HCT116 (cell line): ENCODE results near the gene CCSER1. TPM values are rescaled to one million over a fixed set of nuclear protein-coding genes. Genes with fewer than 3 reads are reported as not detected.

Experiments
- ATAC-seq: fragments of 200-7000 bp; cut with Tn5 transposase; 2 replicates; pipeline ENCODE4 v1.9.1; 2020; ENCODE audit warnings: mild to moderate bottlenecking, moderate library complexity
- BruUV-seq: library from RNA; stranded (reverse); fragments of 400-500 nt; replicated peaks from 2 replicates; lab custom pipeline; 2021; lab: Mats Ljungman, UMichigan
- CTCF ChIA-PET: fragments of 300-600 bp; sonication (Branson Sonifier 250); formaldehyde crosslinking; loops from one replicate; lab custom pipeline; 2021; ENCODE audit warnings: antibody characterized with exemption; lab: Charles Lee
- POLR2A ChIA-PET: fragments of 300-600, 350-600 bp; sonication (Branson Sonifier 250); formaldehyde crosslinking; loops from one replicate; lab custom pipeline; 2021; ENCODE audit warnings: antibody characterized with exemption; lab: Charles Lee
- RAD21 ChIA-PET, 2 experiments: fragments of 300-600 bp; sonication (Branson Sonifier 250); formaldehyde crosslinking; loops; one replicate each; lab custom pipeline; 2023; ENCODE audit warnings: low total read pairs in 2 of 2; ENCODE audit not compliant: uncharacterized antibody in 2 of 2, unreplicated experiment in 2 of 2, low non-redundant PET in 1 of 2; lab: Charles Lee
- DNase-seq: peaks from one replicate; pipeline ENCODE4 v3.0.0-alpha.2; 2010; ENCODE audit warnings: low read depth, low spot score
- H2AFZ ChIP-seq: fragments of 200-600 bp; shearing (Covaris generic), sonication (generic); 2 replicates; pipeline ENCODE4 v1.6.1; 2017; ENCODE audit warnings: low read depth, mixed run types, mixed read lengths, antibody characterized with exemption, low read length; ENCODE audit not compliant: poor library complexity, severe bottlenecking
- H3K27ac ChIP-seq: 2 replicates; pipeline ENCODE4 v1.5.1; 2012; ENCODE audit warnings: low read depth, low read length
- H3K27me3 ChIP-seq: fragments of 200-600 bp; sonication (generic); 2 replicates; pipeline ENCODE4 v1.6.1; 2016; ENCODE audit warnings: mixed run types, low read length, mixed read lengths; ENCODE audit not compliant: insufficient read depth
- H3K36me3 ChIP-seq, 2 experiments: fragments of 200-500 bp in 1 of 2; fragments of 200-600 bp in 1 of 2; sonication (Bioruptor generic) in 1 of 2; sonication (generic) in 1 of 2; 2 replicates each; pipeline versions ENCODE4 v1.5.1 to v1.6.1; 2014 to 2016; ENCODE audit warnings: low read length in 2 of 2, inconsistent platforms in 1 of 2, mixed read lengths in 1 of 2, mixed run types in 1 of 2; ENCODE audit not compliant: insufficient read depth in 2 of 2, control insufficient read depth in 1 of 2
- H3K4me1 ChIP-seq, 2 experiments: fragments of 200-600 bp in 1 of 2; sonication (generic) in 1 of 2; 2 replicates each; pipeline versions ENCODE4 v1.5.1 to v1.6.1; 2012 to 2017; ENCODE audit warnings: low read length in 2 of 2, inconsistent platforms in 1 of 2, mild to moderate bottlenecking in 1 of 2, mixed read lengths in 1 of 2, mixed run types in 1 of 2, moderate library complexity in 1 of 2; ENCODE audit not compliant: insufficient read depth in 2 of 2, control insufficient read depth in 1 of 2
- H3K4me2 ChIP-seq: fragments of 200-600 bp; sonication (generic); 2 replicates; pipeline ENCODE4 v1.6.1; 2017; ENCODE audit warnings: mixed run types, low read length, mixed read lengths
- H3K4me3 ChIP-seq, 2 experiments: fragments of 200-600 bp in 1 of 2; sonication (generic) in 1 of 2; replicated peaks in 1 of 2; 2 replicates each; pipeline ENCODE4 v1.5.1; 2011 to 2016; ENCODE audit warnings: low read length in 2 of 2, control low read depth in 1 of 2, low read depth in 1 of 2, mild to moderate bottlenecking in 1 of 2, mixed read lengths in 1 of 2, mixed run types in 1 of 2
- H3K79me2 ChIP-seq: fragments of 200-600 bp; sonication (generic); 2 replicates; pipeline ENCODE4 v1.6.1; 2017; ENCODE audit warnings: mild to moderate bottlenecking, mixed run types, low read length, moderate library complexity, mixed read lengths; ENCODE audit not compliant: insufficient read depth
- H3K9ac ChIP-seq: fragments of 200-600 bp; sonication (generic); 2 replicates; pipeline ENCODE4 v1.6.1; 2016; ENCODE audit warnings: low read length, mixed read lengths
- H3K9me2 ChIP-seq: fragments of 200-600 bp; sonication (generic), shearing (Covaris generic); 2 replicates; pipeline ENCODE4 v1.6.1; 2017; ENCODE audit warnings: mixed run types, mild to moderate bottlenecking, moderate library complexity; ENCODE audit not compliant: insufficient read depth
- H3K9me3 ChIP-seq, 2 experiments: fragments of 200-500 bp in 1 of 2; fragments of 200-600 bp in 1 of 2; sonication (Bioruptor generic) in 1 of 2; sonication (generic) in 1 of 2; 2 replicates each; pipeline ENCODE4 v1.6.1; 2014 to 2017; ENCODE audit warnings: low read length in 2 of 2, mixed read lengths in 2 of 2, inconsistent platforms in 1 of 2, low read depth in 1 of 2, mild to moderate bottlenecking in 1 of 2, mixed run types in 1 of 2, moderate library complexity in 1 of 2; ENCODE audit not compliant: control insufficient read depth in 1 of 2, insufficient read depth in 1 of 2
- H4K20me1 ChIP-seq: fragments of 200-600 bp; sonication (generic), shearing (Covaris generic); 2 replicates; pipeline ENCODE4 v1.6.1; 2017; ENCODE audit warnings: mixed run types, mild to moderate bottlenecking, moderate library complexity; ENCODE audit not compliant: insufficient read depth
- ATF3 ChIP-seq: IDR thresholded peaks from 2 replicates; pipeline ENCODE4 v1.6.1; 2012
- CBX3 ChIP-seq: IDR thresholded peaks from 2 replicates; pipeline ENCODE4 v1.6.1; 2012; ENCODE audit warnings: low read depth
- CTCF ChIP-seq, 3 experiments: fragments of 200-600 bp in 1 of 3; sonication (generic) in 1 of 3; IDR thresholded peaks in 2 of 3; conservative IDR thresholded peaks in 1 of 3; 2 replicates each; pipeline ENCODE4 v1.5.1; 2012 to 2017; ENCODE audit warnings: low read depth in 2 of 3, low read length in 2 of 3, antibody characterized with exemption in 1 of 3, borderline replicate concordance in 1 of 3, control low read depth in 1 of 3, mild to moderate bottlenecking in 1 of 3, mixed read lengths in 1 of 3, mixed run types in 1 of 3, moderate library complexity in 1 of 3; ENCODE audit not compliant: insufficient read depth in 1 of 3
- EGR1 ChIP-seq: IDR thresholded peaks from 2 replicates; pipeline ENCODE4 v1.6.1; 2012; ENCODE audit warnings: low read depth
- EZH2 ChIP-seq: fragments of 200-600 bp; sonication (generic); IDR thresholded peaks from 2 replicates; pipeline ENCODE4 v1.6.1; 2017; ENCODE audit warnings: antibody characterized with exemption, mixed run types
- JUND ChIP-seq: IDR thresholded peaks from 2 replicates; pipeline ENCODE4 v1.6.1; 2012
- MAX ChIP-seq: IDR thresholded peaks from 2 replicates; pipeline ENCODE4 v1.6.1; 2012
- POLR2A ChIP-seq: IDR thresholded peaks from 2 replicates; pipeline ENCODE4 v1.7.0; 2011; ENCODE audit warnings: borderline replicate concordance; ENCODE audit not compliant: insufficient read depth, insufficient read length; ENCODE audit errors: extremely low read depth
- POLR2AphosphoS5 ChIP-seq: IDR thresholded peaks from 2 replicates; pipeline ENCODE4 v1.6.1; 2011; ENCODE audit warnings: mild to moderate bottlenecking, low read depth, low read length, moderate library complexity
- RAD21 ChIP-seq: IDR thresholded peaks from 2 replicates; pipeline ENCODE4 v1.6.1; 2012; ENCODE audit warnings: low read depth, mild to moderate bottlenecking
- SIN3A ChIP-seq: IDR thresholded peaks from 2 replicates; pipeline ENCODE4 v1.6.1; 2012; ENCODE audit warnings: low read depth
- SP1 ChIP-seq: IDR thresholded peaks from 2 replicates; pipeline ENCODE4 v1.6.1; 2012; ENCODE audit warnings: low read depth
- SRF ChIP-seq: IDR thresholded peaks from 2 replicates; pipeline ENCODE4 v1.6.1; 2012; ENCODE audit warnings: low read depth
- TCF7L2 ChIP-seq: IDR thresholded peaks from 2 replicates; pipeline ENCODE4 v1.7.0; 2011; ENCODE audit warnings: borderline replicate concordance, inconsistent platforms; ENCODE audit not compliant: insufficient read depth, insufficient read length; ENCODE audit errors: extremely low read depth
- YY1 ChIP-seq: IDR thresholded peaks from 2 replicates; pipeline ENCODE4 v1.6.1; 2011; ENCODE audit warnings: low read length, low read depth, moderate library complexity, mild to moderate bottlenecking; ENCODE audit not compliant: insufficient replicate concordance; ENCODE audit errors: extremely low read depth
- ZBTB33 ChIP-seq: IDR thresholded peaks from 2 replicates; pipeline ENCODE4 v1.6.1; 2011; ENCODE audit warnings: mild to moderate bottlenecking, low read length, moderate library complexity; ENCODE audit not compliant: insufficient replicate concordance; ENCODE audit errors: extremely low read depth
- ZFX ChIP-seq: fragments of 450-650 bp; IDR thresholded peaks from 2 replicates; pipeline ENCODE4 v1.6.1; 2017
- intact Hi-C: fragments of 100-400 bp; cut with micrococcal nuclease; formaldehyde crosslinking; loops from 2 replicates; pipeline ENCODE4 v1.10.0; 2022
- total RNA-seq: library from RNA; stranded (reverse); gene quantifications from one replicate; pipeline ENCODE4 v1.2.1, GENCODE V29; 2021; ENCODE audit not compliant: unreplicated experiment

CCSER1 gene
- total RNA-seq, 1 experiment from 2014 or later = 6.7 TPM

- POLR2A ChIA-PET = no interaction called here
Observed at GRCh38 chr4:91212211-91212610, 1085.0 kb downstream of the CCSER1 start.

More at GRCh38 chr4:91212211-91212610, 1085.0 kb downstream of the CCSER1 start:
- Histone ChIP-seq H3K9ac (no peak overlapping the region), H3K4me3 (no peak overlapping the region), H3K36me3 (no peaks in the 10 kb centered on the region), H2AFZ (no peak overlapping the region), H3K27me3 (no peaks in the 10 kb centered on the region), H3K4me2 (no peak overlapping the region), H3K4me1 (no peaks in the 10 kb centered on the region), H3K9me2 (no peaks in the 10 kb centered on the region), H3K27ac (no peak overlapping the region), H4K20me1 (no peaks in the 10 kb centered on the region), H3K79me2 (no peaks in the 10 kb centered on the region), H3K9me3 (no peaks in the 10 kb centered on the region)
- no peak for DNase-seq
- no TSS peak for BruUV-seq
- no peak for ATAC-seq
- intact Hi-C loops = no loop called here
- ChIA-PET CTCF (no interaction called here), RAD21 (no interaction called here)
- TF ChIP-seq CTCF (IDR thresholded peaks at IDR 0.05 in 2 of 3, conservative IDR thresholded peaks at IDR 0.05 in 1 of 3; ENCODE audit: borderline replicate concordance in 1 of 3, insufficient read depth in 1 of 3, low read depth in 2 of 3, low read length in 2 of 3) (no peak), CBX3 (no peak), MAX (no peak), YY1 (no peak), SP1 (no peak), RAD21 (no peak), JUND (no peak), SIN3A (no peak), POLR2AphosphoS5 (no peak), ZBTB33 (no peak), SRF (no peak), POLR2A (no peak), EGR1 (no peak), EZH2 (no peak), TCF7L2 (no peak), ATF3 (no peak), ZFX (no peak)
